Activated CD4-positive, alpha-beta T cell treated with anti-CD3 and anti-CD28 coated beads, Interleukin-2, Interleukin-4, amounts not matched to agents 100 ng/mL and 50 ng/mL, durations not matched to agents 16 hours and 8 hours (primary cell): ENCODE results near the gene PSAP.

Experiments
- DNase-seq: peaks from one replicate; pipeline ENCODE4 v3.0.0-alpha.2; 2020; ENCODE audit warnings: low spot score

PSAP gene

GRCh38 chr10:71807557-71808510, 43.2 kb downstream of the PSAP start:
- DNase-seq, result no peak

GRCh38 chr10:71806704-71807556, 44.1 kb downstream of the PSAP start:
- DNase-seq, result no peak

- no peak for DNase-seq
These were observed 45.0 kb downstream of the PSAP start for GRCh38 chr10:71805776-71806703.

GRCh38 chr10:71804077-71804476, 47.0 kb downstream of the PSAP start:
- no peak for DNase-seq

- no peak for DNase-seq
These were observed 48.1 kb downstream of the PSAP start for GRCh38 chr10:71802715-71803488.

- DNase-seq, result no peak
These were observed 48.8 kb downstream of the PSAP start for GRCh38 chr10:71802235-71802634.

GRCh38 chr10:71801361-71801760, 49.7 kb downstream of the PSAP start:
- DNase-seq, result no peak

GRCh38 chr10:71799608-71800453, 51.2 kb downstream of the PSAP start:
- DNase-seq, result no peak

- DNase-seq, result no peak
These were observed 51.9 kb downstream of the PSAP start for GRCh38 chr10:71799112-71799511.

GRCh38 chr10:71798308-71798624, 52.8 kb downstream of the PSAP start:
- no peak for DNase-seq

GRCh38 chr10:71797533-71798307, 53.3 kb downstream of the PSAP start:
- DNase-seq, result no peak

GRCh38 chr10:71796749-71797405, 54.2 kb downstream of the PSAP start:
- DNase-seq, result no peak

GRCh38 chr10:71795248-71795647, 55.8 kb downstream of the PSAP start:
- DNase-seq, result no peak

GRCh38 chr10:71790749-71791440, 60.2 kb downstream of the PSAP start:
- no peak for DNase-seq

- no peak for DNase-seq
These were observed 61.2 kb downstream of the PSAP start for GRCh38 chr10:71789871-71790270.

GRCh38 chr10:71788954-71789353, 62.1 kb downstream of the PSAP start:
- DNase-seq, result no peak

- no peak for DNase-seq
These were observed 66.3 kb downstream of the PSAP start for GRCh38 chr10:71784679-71785272.
